Caco-2 (cell line): ENCODE measurements around the gene NYNRIN. TPM values are rescaled to one million over a fixed set of nuclear protein-coding genes. Genes with fewer than 3 reads are reported as not detected.
A peak's percentile ranks its signal among the peaks of the same experiment; 100 is the strongest.

ENCODE experiments used
- BruUV-seq: library from RNA; stranded (reverse); fragments of 400-500 nt; replicated peaks from 2 replicates; lab custom pipeline; 2021; lab: Mats Ljungman, UMichigan
- CTCF ChIA-PET: fragments of 300-600 bp; sonication (Branson Sonifier 250); formaldehyde crosslinking; loops from one replicate; lab custom pipeline; 2022; ENCODE audit warnings: antibody characterized with exemption; lab: Charles Lee
- POLR2A ChIA-PET: fragments of 300-600 bp; sonication (Branson Sonifier 250); formaldehyde crosslinking; loops from one replicate; lab custom pipeline; 2022; ENCODE audit warnings: antibody characterized with exemption; lab: Charles Lee
- DNase-seq, 2 experiments: peaks; one replicate each; pipeline versions ENCODE4 v3.0.0 to v3.0.0-alpha.2; 2020 to 2022
- H3K27me3 ChIP-seq: replicated peaks from 2 replicates; pipeline ENCODE4 v1.6.0; 2011; ENCODE audit warnings: low read length; ENCODE audit not compliant: control insufficient read depth, insufficient read depth
- H3K36me3 ChIP-seq: 2 replicates; pipeline ENCODE4 v1.5.1; 2011; ENCODE audit warnings: low read length; ENCODE audit not compliant: control insufficient read depth, insufficient read depth
- H3K4me1 ChIP-seq: fragments of 250-450 bp; sonication (Bioruptor Pico); 2 replicates; pipeline ENCODE4 v1.5.1; 2020; ENCODE audit warnings: mild to moderate bottlenecking
- H3K4me3 ChIP-seq: 2 replicates; pipeline ENCODE4 v1.5.1; 2011; ENCODE audit warnings: low read depth, mild to moderate bottlenecking, control low read depth, low read length
- H3K9me3 ChIP-seq: fragments of 250-450 bp; sonication (Bioruptor Pico); 2 replicates; pipeline ENCODE4 v1.5.1; 2020; ENCODE audit warnings: mild to moderate bottlenecking, moderate library complexity
- H3K27ac Mint-ChIP-seq: one replicate; pipeline ENCODE4 v1.8.0; 2022; ENCODE audit warnings: mixed read lengths; ENCODE audit not compliant: unreplicated experiment
- H3K27me3 Mint-ChIP-seq: one replicate; pipeline ENCODE4 v1.8.0; 2022; ENCODE audit warnings: mixed read lengths; ENCODE audit not compliant: insufficient read depth, unreplicated experiment
- H3K36me3 Mint-ChIP-seq: one replicate; pipeline ENCODE4 v1.8.0; 2022; ENCODE audit warnings: mild to moderate bottlenecking, mixed read lengths; ENCODE audit not compliant: insufficient read depth, unreplicated experiment
- H3K4me1 Mint-ChIP-seq: one replicate; pipeline ENCODE4 v1.8.0; 2022; ENCODE audit warnings: low read depth, mixed read lengths; ENCODE audit not compliant: unreplicated experiment
- H3K4me3 Mint-ChIP-seq: one replicate; pipeline ENCODE4 v1.8.0; 2022; ENCODE audit warnings: mild to moderate bottlenecking, moderate library complexity, mixed read lengths; ENCODE audit not compliant: unreplicated experiment
- H3K9me3 Mint-ChIP-seq: one replicate; pipeline ENCODE4 v1.8.0; 2022; ENCODE audit warnings: mixed read lengths; ENCODE audit not compliant: unreplicated experiment
- CTCF ChIP-seq, 2 experiments: fragments of 200-600 bp in 1 of 2; IDR thresholded peaks; 1 replicate in 1 of 2; 2 replicates in 1 of 2; pipeline versions ENCODE4 v1.5.1 to v1.8.0; 2011 to 2022; ENCODE audit warnings: antibody characterized with exemption in 1 of 2, control low read depth in 1 of 2, inconsistent platforms in 1 of 2, low read depth in 1 of 2, low read length in 1 of 2, mild to moderate bottlenecking in 1 of 2, moderate library complexity in 1 of 2; ENCODE audit not compliant: insufficient read depth in 1 of 2, severe bottlenecking in 1 of 2, unreplicated experiment in 1 of 2
- intact Hi-C: fragments of 100-400 bp; cut with micrococcal nuclease; formaldehyde crosslinking; loops from one replicate; pipeline ENCODE4 v1.10.0; 2022; ENCODE audit not compliant: unreplicated experiment
- total RNA-seq: library from RNA; stranded (reverse); gene quantifications from 2 replicates; pipeline ENCODE4 v1.2.3, GENCODE V29; 2022

The NYNRIN gene
- total RNA-seq, 1 experiment from 2014 or later, result 5.9 TPM

GRCh38 chr14:24436355-24437019 lies 37.7 kb downstream of the NYNRIN start:
- DNase-seq, result peak in 1 of 2 experiments; percentile 65
- peaks cover 1% of the 10 kb centered on the region for H3K4me1 ChIP-seq
- peak; percentile 80 to 82 for TF ChIP-seq CTCF (IDR thresholded peaks at IDR 0.05; ENCODE audit: insufficient read depth in 1 of 2, low read depth in 1 of 2, low read length in 1 of 2, severe bottlenecking in 1 of 2, unreplicated experiment in 1 of 2)
- POLR2A ChIA-PET, result interaction anchor here (0.5 kb wide), 1 partner anchor 107 kb away, joined by 3 read pairs; no protein-coding TSS in a partner anchor
- no TSS peak for BruUV-seq
- peaks cover 21% of the 10 kb centered on the region for H3K4me1 Mint-ChIP-seq
- no peak overlapping the region for H3K27ac Mint-ChIP-seq
- CTCF ChIA-PET, result interaction anchor here (0.9 to 4.1 kb wide), 5 partner anchors 9 to 137 kb away, joined by 3 to 37 read pairs (median 5); no protein-coding TSS in a partner anchor
- H3K4me3 ChIP-seq, result no peak overlapping the region
- H3K36me3 ChIP-seq, result peaks cover 7% of the 10 kb centered on the region
- H3K9me3 ChIP-seq, result no peaks in the 10 kb centered on the region
- H3K27me3 Mint-ChIP-seq, result no peaks in the 10 kb centered on the region
- intact Hi-C loops, result loop anchor here (1.0 to 2.0 kb wide), 4 partner anchors 71 to 194 kb away; partner anchors contain the start of gene TINF2
- H3K9me3 Mint-ChIP-seq, result no peaks in the 10 kb centered on the region
- no peak overlapping the region for H3K4me3 Mint-ChIP-seq
- peaks cover 52% of the 10 kb centered on the region for H3K36me3 Mint-ChIP-seq
- H3K27me3 ChIP-seq, result no peaks in the 10 kb centered on the region

- Histone ChIP-seq H3K27me3 (no peaks in the 10 kb centered on the region), H3K4me3 (no peak overlapping the region), H3K9me3 (no peaks in the 10 kb centered on the region), H3K4me1 (no peaks in the 10 kb centered on the region; the same call in 1 of the 2 replicates), H3K36me3 (peaks cover 7% of the 10 kb centered on the region)
- Mint-ChIP-seq H3K4me3 (no peak overlapping the region), H3K27me3 (no peaks in the 10 kb centered on the region), H3K27ac (no peak overlapping the region), H3K36me3 (peaks cover 53% of the 10 kb centered on the region), H3K4me1 (peaks cover 14% of the 10 kb centered on the region), H3K9me3 (no peaks in the 10 kb centered on the region)
- ChIA-PET POLR2A (interaction anchor here (0.5 to 0.7 kb wide), 2 partner anchors 70 to 108 kb away, joined by 3 read pairs; no protein-coding TSS in a partner anchor), CTCF (interaction anchor here (0.5 to 4.1 kb wide), 4 partner anchors 38 to 109 kb away, joined by 3 to 37 read pairs (median 12); partner anchors contain the start of gene NYNRIN)
- TF ChIP-seq CTCF (IDR thresholded peaks at IDR 0.05; ENCODE audit: insufficient read depth in 1 of 2, low read depth in 1 of 2, low read length in 1 of 2, severe bottlenecking in 1 of 2, unreplicated experiment in 1 of 2), result no peak
- no peak for DNase-seq
- intact Hi-C loops, result loop anchor here (2.0 kb wide), 1 partner anchor 194 kb away; the partner anchor contains the start of gene TINF2
- no TSS peak for BruUV-seq
These were observed 38.4 kb downstream of the NYNRIN start for GRCh38 chr14:24437020-24437735.

GRCh38 chr14:24437736-24438067 lies 38.9 kb downstream of the NYNRIN start:
- H3K4me3 Mint-ChIP-seq, result no peak overlapping the region
- H3K36me3 Mint-ChIP-seq, result peaks cover 58% of the 10 kb centered on the region
- DNase-seq, result no peak
- CTCF ChIA-PET, result interaction anchor here (0.5 to 4.1 kb wide), 3 partner anchors 39 to 105 kb away, joined by 3 to 37 read pairs (median 22); partner anchors contain the start of gene NYNRIN
- H3K27me3 ChIP-seq, result no peaks in the 10 kb centered on the region
- no peaks in the 10 kb centered on the region; the same call in 1 of the 2 replicates for H3K4me1 ChIP-seq
- peaks cover 4% of the 10 kb centered on the region for H3K36me3 ChIP-seq
- H3K27me3 Mint-ChIP-seq, result no peaks in the 10 kb centered on the region
- H3K4me3 ChIP-seq, result no peak overlapping the region
- POLR2A ChIA-PET, result interaction anchor here (0.7 kb wide), 1 partner anchor 71 kb away, joined by 3 read pairs; no protein-coding TSS in a partner anchor
- H3K4me1 Mint-ChIP-seq, result peaks cover 14% of the 10 kb centered on the region
- H3K9me3 ChIP-seq, result no peaks in the 10 kb centered on the region
- intact Hi-C loops, result loop anchor here (2.0 kb wide), 1 partner anchor 195 kb away; the partner anchor contains the start of gene TINF2
- no TSS peak for BruUV-seq
- TF ChIP-seq CTCF (IDR thresholded peaks at IDR 0.05; ENCODE audit: insufficient read depth in 1 of 2, low read depth in 1 of 2, low read length in 1 of 2, severe bottlenecking in 1 of 2, unreplicated experiment in 1 of 2), result no peak
- no peaks in the 10 kb centered on the region for H3K9me3 Mint-ChIP-seq
- no peak overlapping the region for H3K27ac Mint-ChIP-seq
